ENCODE data around the gene UNC13D.

DNA sequence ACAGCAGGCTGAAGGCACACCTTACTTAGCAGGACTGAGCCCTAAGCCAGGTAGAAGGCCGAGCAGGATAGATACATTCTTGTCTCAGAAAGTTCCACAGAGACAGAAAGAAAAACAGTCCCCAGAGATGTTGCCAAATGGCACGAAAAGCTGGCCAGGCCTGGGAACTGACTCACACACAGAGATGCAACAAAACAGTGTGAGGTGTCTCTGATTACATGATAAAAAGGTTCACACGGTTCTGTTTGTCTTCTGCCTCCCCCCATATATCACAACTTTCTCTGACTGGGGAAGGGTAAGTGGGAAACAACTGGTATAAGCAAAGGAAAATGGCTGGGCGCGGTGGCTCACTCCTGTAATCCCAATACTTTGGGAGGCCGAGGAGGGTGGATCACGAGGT, 9.2 kb upstream of the UNC13D start:
- TF ChIP-seq, protein P1, sequence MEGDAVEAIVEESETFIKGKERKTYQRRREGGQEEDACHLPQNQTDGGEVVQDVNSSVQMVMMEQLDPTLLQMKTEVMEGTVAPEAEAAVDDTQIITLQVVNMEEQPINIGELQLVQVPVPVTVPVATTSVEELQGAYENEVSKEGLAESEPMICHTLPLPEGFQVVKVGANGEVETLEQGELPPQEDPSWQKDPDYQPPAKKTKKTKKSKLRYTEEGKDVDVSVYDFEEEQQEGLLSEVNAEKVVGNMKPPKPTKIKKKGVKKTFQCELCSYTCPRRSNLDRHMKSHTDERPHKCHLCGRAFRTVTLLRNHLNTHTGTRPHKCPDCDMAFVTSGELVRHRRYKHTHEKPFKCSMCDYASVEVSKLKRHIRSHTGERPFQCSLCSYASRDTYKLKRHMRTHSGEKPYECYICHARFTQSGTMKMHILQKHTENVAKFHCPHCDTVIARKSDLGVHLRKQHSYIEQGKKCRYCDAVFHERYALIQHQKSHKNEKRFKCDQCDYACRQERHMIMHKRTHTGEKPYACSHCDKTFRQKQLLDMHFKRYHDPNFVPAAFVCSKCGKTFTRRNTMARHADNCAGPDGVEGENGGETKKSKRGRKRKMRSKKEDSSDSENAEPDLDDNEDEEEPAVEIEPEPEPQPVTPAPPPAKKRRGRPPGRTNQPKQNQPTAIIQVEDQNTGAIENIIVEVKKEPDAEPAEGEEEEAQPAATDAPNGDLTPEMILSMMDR (IDR thresholded peaks at IDR 0.05): no peak
- no peak for TF ChIP-seq POLR2A (IDR thresholded peaks at IDR 0.05)
